ENCODE measurements around the gene SNX33. TPM values are rescaled to one million over a fixed set of nuclear protein-coding genes. Genes with fewer than 3 reads are reported as not detected.

The SNX33 gene
- total RNA-seq, 2 donors from 2014 or later = 19.8 to 21.8 TPM

- Histone ChIP-seq H3K4me1 (peaks cover 83% of the 10 kb centered on the region), H3K27ac (peak overlapping the region; percentile 54 to 76 (median 62)), H3K4me3 (peak overlapping the region in 1 of 2 donors; percentile 1), H3K36me3 (replicated peaks in 1 of 2; ENCODE audit: insufficient read depth in 1 of 2, low read depth in 2 of 2) (no peaks in the 10 kb centered on the region), H3K27me3 (no peaks in the 10 kb centered on the region), H3K9me3 (no peaks in the 10 kb centered on the region)
- intact Hi-C loops (cut with DNase I) = no loop called here
- TF ChIP-seq POLR2A (IDR thresholded peaks at IDR 0.05) (no peak), CTCF (IDR thresholded peaks at IDR 0.05) (no peak)
- 10 to 39% methylated on average over 2 of the region's 2 CpGs for WGBS, 2 donors
- peak in 1 of 4 donors; percentile 12 for DNase-seq
- no peak for ATAC-seq
These were observed 4.3 kb downstream of the SNX33 start for GRCh38 chr15:75651810-75652543.

- ATAC-seq (no peak), DNase-seq (no peak)
- Histone ChIP-seq H3K4me3 (no peak overlapping the region), H3K36me3 (replicated peaks in 1 of 2; ENCODE audit: insufficient read depth in 1 of 2, low read depth in 2 of 2) (peaks cover 0 to 9% of the 10 kb centered on the region in 2 donors), H3K27me3 (no peaks in the 10 kb centered on the region), H3K27ac (no peak overlapping the region), H3K9me3 (no peaks in the 10 kb centered on the region), H3K4me1 (peaks cover 88% of the 10 kb centered on the region)
- TF ChIP-seq POLR2A (IDR thresholded peaks at IDR 0.05) (no peak), CTCF (IDR thresholded peaks at IDR 0.05) (no peak)
- 85 to 88% methylated on average over 15 to 16 of the region's 16 CpGs for WGBS, 2 donors
- intact Hi-C loops (cut with DNase I) = no loop called here
These were observed 5.7 kb downstream of the SNX33 start for GRCh38 chr15:75653347-75653913.

GRCh38 chr15:75654201-75654907, 6.6 kb downstream of the SNX33 start:
- H3K4me3 ChIP-seq = no peak overlapping the region
- peaks cover 0 to 9% of the 10 kb centered on the region in 2 donors for H3K36me3 ChIP-seq (replicated peaks in 1 of 2; ENCODE audit: insufficient read depth in 1 of 2, low read depth in 2 of 2)
- DNase-seq (no peak), ATAC-seq (no peak)
- peaks cover 90% of the 10 kb centered on the region for H3K4me1 ChIP-seq
- intact Hi-C loops (cut with DNase I) = no loop called here
- TF ChIP-seq POLR2A (IDR thresholded peaks at IDR 0.05) = no peak
- TF ChIP-seq CTCF (IDR thresholded peaks at IDR 0.05) = no peak
- H3K27ac ChIP-seq = no peak overlapping the region
- H3K27me3 ChIP-seq = no peaks in the 10 kb centered on the region
- no peaks in the 10 kb centered on the region for H3K9me3 ChIP-seq
- WGBS, 2 donors = 61 to 90% methylated on average over 4 of the region's 4 CpGs

- intact Hi-C loops (cut with DNase I) = no loop called here
These were observed 8.2 kb downstream of the SNX33 start for GRCh38 chr15:75655931-75656330.

More at GRCh38 chr15:75655931-75656330, 8.2 kb downstream of the SNX33 start:
- Histone ChIP-seq H3K9me3 (no peaks in the 10 kb centered on the region), H3K27ac (no peak overlapping the region), H3K4me1 (peaks cover 90% of the 10 kb centered on the region), H3K36me3 (replicated peaks in 1 of 2; ENCODE audit: insufficient read depth in 1 of 2, low read depth in 2 of 2) (peaks cover 0 to 11% of the 10 kb centered on the region in 2 donors), H3K4me3 (no peak overlapping the region), H3K27me3 (no peaks in the 10 kb centered on the region)
- WGBS, 2 donors = 31 to 38% methylated on average over 4 of the region's 4 CpGs
- TF ChIP-seq POLR2A (IDR thresholded peaks at IDR 0.05) (no peak), CTCF (IDR thresholded peaks at IDR 0.05) (no peak)
- ATAC-seq = no peak
- peak in 1 of 4 donors; percentile 56 for DNase-seq

All from body of pancreas (tissue), 4 donors.